Endothelial cell of hepatic sinusoid (primary cell): ENCODE data around the gene QPRT.
"Not testable (repeated sequence)": the region's sequence is repeated elsewhere in the genome, so short reads cannot be mapped to it uniquely, and the experiment has no call there.

Experiments used
- in situ Hi-C: cut with HindIII; loops from 2 replicates; pipeline ENCODE4 v1.10.0; 2017; ENCODE audit warnings: low sequenced_read_pairs

QPRT gene

GRCh38 chr16:29689490-29690351 is 10.7 kb downstream of the QPRT start:
- in situ Hi-C loops: not testable (repeated sequence)

GRCh38 chr16:29692606-29693005 is 13.6 kb downstream of the QPRT start:
- in situ Hi-C loops: not testable (repeated sequence)

- in situ Hi-C loops: no loop called here
Observed at GRCh38 chr16:29694384-29695195, 15.6 kb downstream of the QPRT start.

GRCh38 chr16:29695675-29696074 is 16.7 kb downstream of the QPRT start:
- in situ Hi-C loops: not testable (repeated sequence)

GRCh38 chr16:29696881-29697331 is 17.9 kb downstream of the QPRT start:
- in situ Hi-C loops: no loop called here

- in situ Hi-C loops: no loop called here
Observed at GRCh38 chr16:29697391-29697790, 18.4 kb downstream of the QPRT start.

- in situ Hi-C loops: no loop called here
Observed at GRCh38 chr16:29698042-29698441, 19.1 kb downstream of the QPRT start.

GRCh38 chr16:29698484-29699323 is 19.7 kb downstream of the QPRT start:
- in situ Hi-C loops: no loop called here

- in situ Hi-C loops: no loop called here
Observed at GRCh38 chr16:29699324-29700219, 20.6 kb downstream of the QPRT start.

- in situ Hi-C loops: no loop called here
Observed at GRCh38 chr16:29700253-29700987, 21.4 kb downstream of the QPRT start.

- in situ Hi-C loops: no loop called here
Observed at GRCh38 chr16:29701214-29701555, 22.2 kb downstream of the QPRT start.

- in situ Hi-C loops: no loop called here
Observed at GRCh38 chr16:29702269-29702668, 23.3 kb downstream of the QPRT start.

- in situ Hi-C loops: no loop called here
Observed at GRCh38 chr16:29705030-29705429, 26.1 kb downstream of the QPRT start.

- in situ Hi-C loops: not testable (repeated sequence)
Observed at GRCh38 chr16:29707160-29707559, 28.2 kb downstream of the QPRT start.

- in situ Hi-C loops: no loop called here
Observed at GRCh38 chr16:29708917-29709600, 30.1 kb downstream of the QPRT start.

- in situ Hi-C loops: not testable (repeated sequence)
Observed at GRCh38 chr16:29709657-29710056, 30.7 kb downstream of the QPRT start.

- in situ Hi-C loops: no loop called here
Observed at GRCh38 chr16:29710227-29711219, 31.5 kb downstream of the QPRT start.

GRCh38 chr16:29712809-29713208 is 33.8 kb downstream of the QPRT start:
- in situ Hi-C loops: no loop called here
